Tibial nerve (tissue), 4 donors: ENCODE measurements around the gene SDK1. TPM values are rescaled to one million over a fixed set of nuclear protein-coding genes. Genes with fewer than 3 reads are reported as not detected.

ENCODE experiments used
- DNase-seq, 2 donors: peaks; one replicate each; pipeline ENCODE4 v3.0.0-alpha.2; 2019; ENCODE audit warnings: low spot score in 2 of 2
- H3K27ac ChIP-seq, 4 donors: fragments of 200-600 bp; sonication (generic) in 3 of 4; one replicate each; pipeline ENCODE4 v1.5.1; 2017 to 2019; ENCODE audit warnings: mild to moderate bottlenecking in 1 of 4
- H3K27me3 ChIP-seq, 2 donors: fragments of 200-600 bp; sonication (generic) in 1 of 2; one replicate each; pipeline versions ENCODE4 v1.5.1 to v1.6.0; 2017 to 2019
- H3K36me3 ChIP-seq, 3 donors: fragments of 200-600 bp; sonication (generic); one replicate each; pipeline ENCODE4 v1.5.1; 2018 to 2019
- H3K4me1 ChIP-seq, 4 donors: fragments of 200-600 bp; sonication (generic) in 3 of 4; one replicate each; pipeline ENCODE4 v1.5.1; 2017 to 2019
- H3K4me3 ChIP-seq, 4 donors: fragments of 200-600 bp; sonication (generic) in 3 of 4; one replicate each; pipeline ENCODE4 v1.5.1; 2017 to 2019; ENCODE audit warnings: mild to moderate bottlenecking in 1 of 4, moderate library complexity in 1 of 4
- H3K9me3 ChIP-seq, 4 donors: fragments of 200-600 bp; sonication (generic) in 3 of 4; one replicate each; pipeline ENCODE4 v1.5.1; 2017 to 2019
- CTCF ChIP-seq, 5 experiments: fragments of 200-600 bp in 3 of 5; fragments of 450-650 bp in 2 of 5; sonication (generic) in 3 of 5; IDR thresholded peaks; one replicate each; pipeline ENCODE4 v1.5.1; 2016 to 2019; ENCODE audit warnings: antibody characterized with exemption in 5 of 5, mild to moderate bottlenecking in 3 of 5, moderate library complexity in 2 of 5
- EP300 ChIP-seq, 2 donors: sonication (generic); formaldehyde crosslinking; IDR thresholded peaks; one replicate each; pipeline ENCODE4 v1.6.1; 2017; ENCODE audit warnings: antibody characterized with exemption in 2 of 2, mild to moderate bottlenecking in 1 of 2
- POLR2A ChIP-seq, 2 donors: fragments of 450-650 bp; IDR thresholded peaks; one replicate each; pipeline ENCODE4 v1.6.1; 2017; ENCODE audit warnings: antibody characterized with exemption in 2 of 2, mild to moderate bottlenecking in 2 of 2, moderate library complexity in 2 of 2
- WGBS, 2 donors: methylation state at CpG; one replicate each; pipeline ENCODE4 v1.1.5; 2018; 5-methylcytosine and 5-hydroxymethylcytosine counted together
- total RNA-seq, 4 donors: library from RNA; depleted of rRNA; stranded (reverse); fragments of >200 nt; gene quantifications; one replicate each; pipeline ENCODE4 v1.1.0, GENCODE V29; 2016

Gene SDK1
- total RNA-seq, 4 donors from 2014 or later: 8.2 to 16.2 (median 12.9) TPM

- WGBS, 2 donors: 74 to 89% methylated on average over 3 of the region's 3 CpGs
- peaks cover 0 to 5% (median 0%) of the 10 kb centered on the region in 3 donors for H3K36me3 ChIP-seq
- H3K4me3 ChIP-seq: no peak overlapping the region
- no peaks in the 10 kb centered on the region for H3K27me3 ChIP-seq
- H3K27ac ChIP-seq: no peak overlapping the region
- no peaks in the 10 kb centered on the region for H3K4me1 ChIP-seq
- TF ChIP-seq POLR2A (IDR thresholded peaks at IDR 0.05): no peak
- no peak for TF ChIP-seq EP300 (IDR thresholded peaks at IDR 0.05)
- no peak for TF ChIP-seq CTCF (IDR thresholded peaks at IDR 0.05)
- peaks cover 0 to 39% (median 2%) of the 10 kb centered on the region in 4 donors for H3K9me3 ChIP-seq
- DNase-seq: no peak
These were observed 973.2 kb downstream of the SDK1 start for GRCh38 chr7:4274286-4274685.

DNA sequence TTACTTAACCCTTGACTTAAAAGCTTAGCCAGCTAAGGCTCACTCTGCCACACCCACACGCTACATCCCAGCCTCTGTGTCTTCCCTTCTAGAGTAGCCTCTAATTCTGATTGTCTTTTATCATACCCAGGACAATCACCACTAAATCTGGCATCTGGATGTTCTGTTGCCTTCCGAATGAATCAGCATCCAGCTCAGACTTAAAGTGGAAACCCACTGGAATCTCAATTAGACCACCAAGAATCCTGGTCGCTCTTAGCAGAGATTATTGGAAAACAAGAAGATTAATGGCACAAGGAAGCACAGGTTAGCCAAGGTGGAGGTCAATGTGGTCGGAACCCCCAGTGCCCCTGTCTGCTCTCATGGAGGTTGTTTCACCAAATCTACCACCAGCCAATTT is 976.9 kb downstream of the SDK1 start:
- TF ChIP-seq POLR2A (IDR thresholded peaks at IDR 0.05): no peak
- TF ChIP-seq EP300 (IDR thresholded peaks at IDR 0.05): no peak
- TF ChIP-seq CTCF (IDR thresholded peaks at IDR 0.05): no peak
- Histone ChIP-seq H3K27ac (no peak overlapping the region), H3K9me3 (peaks cover 0 to 30% (median 2%) of the 10 kb centered on the region in 4 donors), H3K27me3 (no peaks in the 10 kb centered on the region), H3K4me1 (no peaks in the 10 kb centered on the region), H3K4me3 (no peak overlapping the region), H3K36me3 (no peaks in the 10 kb centered on the region)
- 77 to 83% methylated on average over 4 of the region's 4 CpGs for WGBS, 2 donors
- DNase-seq: no peak

DNA sequence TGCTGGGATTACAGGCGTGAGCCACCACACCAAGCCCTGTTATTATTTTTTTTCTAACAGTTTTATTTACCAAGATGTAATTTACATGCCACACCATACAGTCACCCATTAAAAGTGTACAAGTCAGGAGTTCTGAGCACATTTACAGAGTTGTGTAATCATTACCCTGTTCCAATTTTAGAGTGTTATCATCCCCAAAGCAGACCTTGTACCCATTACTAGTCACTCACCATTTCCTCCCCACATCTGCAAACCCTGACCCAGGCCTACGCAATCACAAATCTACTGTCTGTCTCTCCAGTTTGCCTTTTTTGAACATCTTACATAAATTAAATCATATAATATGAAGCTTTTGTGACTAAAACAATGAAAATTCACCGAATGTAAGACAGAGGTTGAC is 978.2 kb downstream of the SDK1 start:
- Histone ChIP-seq H3K9me3 (peaks cover 0 to 21% (median 2%) of the 10 kb centered on the region in 4 donors), H3K36me3 (no peaks in the 10 kb centered on the region), H3K4me1 (no peaks in the 10 kb centered on the region), H3K27ac (no peak overlapping the region), H3K4me3 (no peak overlapping the region), H3K27me3 (no peaks in the 10 kb centered on the region)
- no peak for DNase-seq
- TF ChIP-seq EP300 (IDR thresholded peaks at IDR 0.05): no peak
- TF ChIP-seq CTCF (IDR thresholded peaks at IDR 0.05): no peak
- no peak for TF ChIP-seq POLR2A (IDR thresholded peaks at IDR 0.05)
- 86 to 89% methylated on average over 3 of the region's 3 CpGs for WGBS, 2 donors

DNA sequence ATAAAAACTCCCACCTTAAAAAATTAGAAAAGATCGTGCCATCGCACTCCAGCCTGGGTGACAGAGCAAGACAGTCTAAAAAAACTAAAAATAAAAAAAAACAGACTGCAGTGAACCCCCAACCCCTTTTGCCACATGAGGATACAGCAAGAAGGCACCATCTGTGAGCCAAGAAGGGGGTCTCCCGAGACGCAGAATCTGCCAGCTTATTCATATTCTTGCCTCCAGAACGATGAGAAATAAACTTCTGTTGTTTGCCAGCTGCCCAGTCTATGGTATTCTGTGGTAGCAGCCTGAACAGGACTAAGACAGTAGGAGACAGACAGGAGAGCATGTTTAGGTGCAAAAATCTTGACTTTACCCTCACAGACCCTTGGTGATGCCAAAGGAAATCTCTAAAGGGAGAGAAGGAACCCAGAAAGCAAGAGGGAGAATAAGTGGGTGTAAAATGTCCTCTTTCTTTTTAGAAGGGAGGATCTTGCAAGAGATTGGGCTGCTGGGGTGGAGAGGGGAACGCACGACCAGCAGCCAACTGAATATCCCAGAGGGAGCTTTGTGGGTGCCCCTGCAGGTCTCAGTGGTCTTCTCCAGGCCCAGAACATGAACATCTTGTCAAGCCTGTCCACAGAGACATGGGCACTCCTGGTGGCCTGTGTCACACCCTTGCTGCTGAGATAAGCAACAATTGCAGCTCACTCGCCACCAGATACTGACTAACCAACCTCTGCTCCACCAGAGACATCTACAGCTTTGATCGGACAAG is 980.4 kb downstream of the SDK1 start:
- Histone ChIP-seq H3K4me1 (no peaks in the 10 kb centered on the region), H3K27ac (no peak overlapping the region), H3K9me3 (no peaks in the 10 kb centered on the region), H3K4me3 (no peak overlapping the region), H3K27me3 (no peaks in the 10 kb centered on the region), H3K36me3 (no peaks in the 10 kb centered on the region)
- WGBS, 2 donors: 69 to 72% methylated on average over 9 of the region's 9 CpGs
- DNase-seq: no peak
- TF ChIP-seq CTCF (IDR thresholded peaks at IDR 0.05) (no peak), EP300 (IDR thresholded peaks at IDR 0.05) (no peak), POLR2A (IDR thresholded peaks at IDR 0.05) (no peak)

DNA sequence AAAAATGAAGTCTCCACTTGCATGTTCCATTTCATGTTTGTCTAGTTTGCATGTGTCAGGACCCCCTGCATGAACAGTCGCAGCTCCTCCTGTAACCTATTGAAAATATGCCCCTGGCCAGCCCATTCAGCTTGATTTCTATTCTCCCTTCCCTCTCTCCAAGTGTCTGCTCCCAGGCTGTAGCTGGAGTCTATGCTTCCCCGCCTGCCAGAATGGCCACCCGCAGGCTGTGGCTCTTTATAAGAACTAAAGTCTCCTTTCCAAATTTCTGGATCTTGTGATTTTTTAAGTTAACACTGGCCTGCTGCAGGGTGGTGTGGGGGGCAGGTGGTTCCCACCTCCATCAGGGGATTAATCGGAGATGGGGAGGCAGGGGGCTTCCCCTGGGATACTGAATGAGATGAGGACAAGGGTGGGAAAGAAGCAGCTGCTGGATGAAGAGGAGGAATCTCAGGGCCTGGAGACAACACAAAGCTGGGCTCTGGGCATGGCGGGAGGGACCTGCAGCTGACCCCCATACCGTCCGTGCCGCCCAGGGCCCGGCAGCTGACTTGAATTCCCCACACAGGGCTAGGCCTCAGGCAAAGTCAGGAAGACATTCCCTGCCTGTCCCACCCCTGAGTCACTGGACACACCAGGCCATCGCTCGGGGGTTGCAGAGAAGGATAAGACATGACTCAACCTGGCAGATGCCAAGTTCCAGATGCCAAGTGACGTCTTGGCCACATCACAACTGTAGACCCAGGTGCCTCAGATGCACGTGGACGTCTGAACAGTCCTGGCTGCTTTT is 981.6 kb downstream of the SDK1 start:
- no peak overlapping the region for H3K4me3 ChIP-seq
- no peaks in the 10 kb centered on the region for H3K9me3 ChIP-seq
- H3K27ac ChIP-seq: no peak overlapping the region
- 78 to 83% methylated on average over 14 of the region's 14 CpGs for WGBS, 2 donors
- TF ChIP-seq POLR2A (IDR thresholded peaks at IDR 0.05) (no peak), CTCF (IDR thresholded peaks at IDR 0.05) (no peak), EP300 (IDR thresholded peaks at IDR 0.05) (no peak)
- no peak for DNase-seq
- H3K4me1 ChIP-seq: no peaks in the 10 kb centered on the region
- no peaks in the 10 kb centered on the region for H3K36me3 ChIP-seq
- H3K27me3 ChIP-seq: no peaks in the 10 kb centered on the region
